HepG2 (cell line): ENCODE data around the gene RPLP2. TPM values are rescaled to one million over a fixed set of nuclear protein-coding genes. Genes with fewer than 3 reads are reported as not detected.

ENCODE experiments used
- ATF7-NPFF ChIP-seq: sonication (generic); formaldehyde crosslinking; IDR thresholded peaks from 2 replicates; pipeline ENCODE4 v1.8.1; 2023; ENCODE audit warnings: mild to moderate bottlenecking, low read depth, missing genetic modification reagents, moderate library complexity
- BCL3 ChIP-seq: sonication (generic); formaldehyde crosslinking; IDR thresholded peaks from 2 replicates; pipeline ENCODE4 v1.5.1; 2020; ENCODE audit warnings: mild to moderate bottlenecking, missing genetic modification reagents, moderate library complexity
- DDIT3 ChIP-seq: sonication (generic); formaldehyde crosslinking; IDR thresholded peaks from 2 replicates; pipeline ENCODE4 v1.4.0; 2020; ENCODE audit warnings: mild to moderate bottlenecking, missing genetic modification reagents
- EEA1 ChIP-seq: sonication (generic); formaldehyde crosslinking; IDR thresholded peaks from 2 replicates; pipeline ENCODE4 v1.5.1; 2020; ENCODE audit warnings: mild to moderate bottlenecking, missing genetic modification reagents, borderline replicate concordance
- FOXC1 ChIP-seq: sonication (generic); formaldehyde crosslinking; IDR thresholded peaks from 2 replicates; pipeline ENCODE4 v1.8.0; 2022; ENCODE audit warnings: mild to moderate bottlenecking, missing genetic modification reagents, borderline replicate concordance
- GLI4 ChIP-seq: sonication (generic); formaldehyde crosslinking; IDR thresholded peaks from 2 replicates; pipeline ENCODE4 v1.5.1; 2020; ENCODE audit warnings: missing genetic modification reagents, mild to moderate bottlenecking, moderate library complexity, borderline replicate concordance
- ISX ChIP-seq: sonication (generic); formaldehyde crosslinking; conservative IDR thresholded peaks from 2 replicates; pipeline ENCODE4 v1.5.0; 2020; ENCODE audit warnings: missing genetic modification reagents
- KLF12 ChIP-seq: sonication (generic); formaldehyde crosslinking; IDR thresholded peaks from 2 replicates; pipeline ENCODE4 v1.4.0; 2020; ENCODE audit warnings: missing genetic modification reagents, borderline replicate concordance
- MAX ChIP-seq: IDR thresholded peaks from 2 replicates; pipeline ENCODE4 v1.6.1; 2012; ENCODE audit warnings: inconsistent platforms
- NPAS2 ChIP-seq: sonication (generic); formaldehyde crosslinking; IDR thresholded peaks from 2 replicates; pipeline ENCODE4 v1.8.0; 2022; ENCODE audit warnings: mild to moderate bottlenecking, missing genetic modification reagents, borderline replicate concordance
- PHF5A ChIP-seq: IDR thresholded peaks from one replicate; pipeline ENCODE4 v1.6.1; 2018; ENCODE audit warnings: low read depth, missing genetic modification reagents; ENCODE audit not compliant: unreplicated experiment
- STAG1 ChIP-seq: sonication (generic); formaldehyde crosslinking; IDR thresholded peaks from 2 replicates; pipeline ENCODE4 v1.4.0; 2020; ENCODE audit warnings: missing genetic modification reagents
- THAP11 ChIP-seq: IDR thresholded peaks from 2 replicates; pipeline ENCODE4 v1.6.1; 2016; ENCODE audit warnings: missing biosample characterization, missing genetic modification reagents
- TMF1 ChIP-seq: sonication (generic); formaldehyde crosslinking; IDR thresholded peaks from 2 replicates; pipeline ENCODE4 v1.8.1; 2022; ENCODE audit warnings: low read depth, missing genetic modification reagents
- TOPORS ChIP-seq: sonication (generic); formaldehyde crosslinking; IDR thresholded peaks from 2 replicates; pipeline ENCODE4 v1.8.0; 2023; ENCODE audit warnings: mild to moderate bottlenecking, missing genetic modification reagents
- ZBTB33 ChIP-seq: sonication (generic); formaldehyde crosslinking; IDR thresholded peaks from 2 replicates; pipeline ENCODE4 v1.4.0; 2020; ENCODE audit warnings: missing genetic modification reagents
- ZMAT3 ChIP-seq: sonication (generic); formaldehyde crosslinking; conservative IDR thresholded peaks from 2 replicates; pipeline ENCODE4 v1.7.0; 2021; ENCODE audit warnings: missing genetic modification reagents
- ZNF224 ChIP-seq: sonication (generic); formaldehyde crosslinking; IDR thresholded peaks from 2 replicates; pipeline ENCODE4 v1.5.0; 2020; ENCODE audit warnings: mild to moderate bottlenecking, missing genetic modification reagents
- ZNF501 ChIP-seq: sonication (generic); formaldehyde crosslinking; IDR thresholded peaks from 2 replicates; pipeline ENCODE4 v1.5.1; 2020; ENCODE audit warnings: mild to moderate bottlenecking, moderate library complexity, missing genetic modification reagents
- ZNF556 ChIP-seq: sonication (generic); formaldehyde crosslinking; IDR thresholded peaks from 2 replicates; pipeline ENCODE4 v1.4.0; 2020; ENCODE audit warnings: mild to moderate bottlenecking, missing genetic modification reagents, borderline replicate concordance
- ZNF678 ChIP-seq: sonication (generic); formaldehyde crosslinking; IDR thresholded peaks from 2 replicates; pipeline ENCODE4 v1.4.0; 2020; ENCODE audit warnings: mild to moderate bottlenecking, missing genetic modification reagents
- polyA plus RNA-seq, 8 experiments: library from polyadenylated mRNA; depleted of rRNA in 3 of 8; stranded (reverse) in 7 of 8; unstranded in 1 of 8; fragments of >200 nt; fragmentation: Illumina TruSeq in 4 of 8; extraction: Trizol in 4 of 8; gene quantifications; 2 replicates each; pipeline versions ENCODE4 v1.2.1 to v1.2.3, GENCODE V29; 2011 to 2016; ENCODE audit warnings: low read depth in 4 of 8, missing spikeins in 1 of 8, mixed read lengths in 1 of 8; ENCODE audit not compliant: insufficient read depth in 1 of 8
- total RNA-seq, 5 experiments: library from RNA; depleted of rRNA; stranded (reverse); fragments of >200 nt; fragmentation: Illumina TruSeq; extraction: Trizol; gene quantifications; 2 replicates each; pipeline ENCODE4 v1.2.3, GENCODE V29; 2016; ENCODE audit warnings: low read depth in 1 of 5
- TF ChIP-seq, protein P1 (sequence below), 2 experiments: sonication (generic) in 1 of 2; formaldehyde crosslinking in 1 of 2; IDR thresholded peaks; 2 replicates each; pipeline versions ENCODE4 v1.4.0 to v1.6.1; 2016 to 2020; ENCODE audit warnings: borderline replicate concordance in 1 of 2, low read depth in 1 of 2, mild to moderate bottlenecking in 1 of 2, missing genetic modification reagents in 1 of 2

RPLP2 gene
- total and polyA plus RNA-seq, 2 of the 13 experiments (the other 11 are each of a cell fraction or from before 2014, with no cell fraction given) = 978 to 2,106 TPM

- TF ChIP-seq THAP11 (CRISPR knock-in tag) (no peak), BCL3 (CRISPR knock-in tag) (no peak), NPAS2 (CRISPR knock-in tag) (0 out of 2 replicates have a peak, but pooled peaks have one; percentile 32), FOXC1 (CRISPR knock-in tag) (no peak), ZNF224 (0 out of 2 replicates have a peak, but pooled peaks have one; percentile 12), TMF1 (CRISPR knock-in tag) (no peak; the same call in 1 of the 2 replicates), EEA1 (CRISPR knock-in tag) (0 out of 2 replicates have a peak, but pooled peaks have one; percentile 4), PHF5A (CRISPR knock-in tag) (no peak), ZMAT3 (0 out of 2 replicates have a peak, but pooled peaks have one; percentile 22), ZBTB33 (CRISPR knock-in tag) (no peak), ZNF501 (CRISPR knock-in tag) (no peak), ZNF678 (CRISPR knock-in tag) (0 out of 2 replicates have a peak, but pooled peaks have one; percentile 3), TOPORS (CRISPR knock-in tag) (no peak), MAX (no peak), ZNF556 (CRISPR knock-in tag) (no peak), GLI4 (CRISPR knock-in tag) (no peak), KLF12 (CRISPR knock-in tag) (no peak), ISX (CRISPR knock-in tag) (no peak), STAG1 (CRISPR knock-in tag) (no peak), DDIT3 (CRISPR knock-in tag) (no peak), ATF7-NPFF (CRISPR knock-in tag) (no peak)
- TF ChIP-seq, protein P1, sequence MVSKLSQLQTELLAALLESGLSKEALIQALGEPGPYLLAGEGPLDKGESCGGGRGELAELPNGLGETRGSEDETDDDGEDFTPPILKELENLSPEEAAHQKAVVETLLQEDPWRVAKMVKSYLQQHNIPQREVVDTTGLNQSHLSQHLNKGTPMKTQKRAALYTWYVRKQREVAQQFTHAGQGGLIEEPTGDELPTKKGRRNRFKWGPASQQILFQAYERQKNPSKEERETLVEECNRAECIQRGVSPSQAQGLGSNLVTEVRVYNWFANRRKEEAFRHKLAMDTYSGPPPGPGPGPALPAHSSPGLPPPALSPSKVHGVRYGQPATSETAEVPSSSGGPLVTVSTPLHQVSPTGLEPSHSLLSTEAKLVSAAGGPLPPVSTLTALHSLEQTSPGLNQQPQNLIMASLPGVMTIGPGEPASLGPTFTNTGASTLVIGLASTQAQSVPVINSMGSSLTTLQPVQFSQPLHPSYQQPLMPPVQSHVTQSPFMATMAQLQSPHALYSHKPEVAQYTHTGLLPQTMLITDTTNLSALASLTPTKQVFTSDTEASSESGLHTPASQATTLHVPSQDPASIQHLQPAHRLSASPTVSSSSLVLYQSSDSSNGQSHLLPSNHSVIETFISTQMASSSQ (IDR thresholded peaks at IDR 0.05; ENCODE audit: low read depth) = no peak
- TF ChIP-seq, protein P1 (CRISPR knock-in tag; IDR thresholded peaks at IDR 0.05; ENCODE audit: borderline replicate concordance) = 0 out of 2 replicates have a peak, but pooled peaks have one; percentile 21
Observed at GRCh38 chr11:827897-828192, 18.1 kb downstream of the RPLP2 start, which contains the start of gene CRACR2B (continued).
